ENCODE results near the gene HEATR9.

HEATR9 gene

GRCh38 chr17:35864853-35865252 is 3.8 kb downstream of the HEATR9 start:
- no peak for ATAC-seq
- TF ChIP-seq GLIS3 (CRISPR knock-in tag; IDR thresholded peaks at IDR 0.05) (no peak), TSHZ2 (CRISPR knock-in tag; IDR thresholded peaks at IDR 0.05) (no peak), CREB5 (CRISPR knock-in tag; IDR thresholded peaks at IDR 0.05; ENCODE audit: low read depth) (no peak), ZFP3 (CRISPR knock-in tag; IDR thresholded peaks at IDR 0.05) (no peak), ZFP30 (CRISPR knock-in tag; IDR thresholded peaks at IDR 0.05) (no peak), ARNTL (CRISPR knock-in tag; IDR thresholded peaks at IDR 0.05; ENCODE audit: borderline replicate concordance, low read depth) (no peak), RARB (CRISPR knock-in tag; IDR thresholded peaks at IDR 0.05) (no peak), POU6F1 (CRISPR knock-in tag; IDR thresholded peaks at IDR 0.05; ENCODE audit: borderline replicate concordance, low read depth) (no peak), ZNF565 (CRISPR knock-in tag; conservative IDR thresholded peaks at IDR 0.05; ENCODE audit: low read depth) (no peak), BACH2 (CRISPR knock-in tag; IDR thresholded peaks at IDR 0.05; ENCODE audit: borderline replicate concordance) (no peak), ESRRG (CRISPR knock-in tag; IDR thresholded peaks at IDR 0.05) (no peak), ZNF70 (CRISPR knock-in tag; IDR thresholded peaks at IDR 0.05) (no peak), CSRNP3 (CRISPR knock-in tag; IDR thresholded peaks at IDR 0.05) (no peak)

- no peak for ATAC-seq
- no peak for TF ChIP-seq SNAI2 (CRISPR knock-in tag; IDR thresholded peaks at IDR 0.05)
- no peak for TF ChIP-seq POU6F1 (CRISPR knock-in tag; IDR thresholded peaks at IDR 0.05; ENCODE audit: borderline replicate concordance, low read depth)
- no peak for TF ChIP-seq ZFP30 (CRISPR knock-in tag; IDR thresholded peaks at IDR 0.05)
- TF ChIP-seq GLIS3 (CRISPR knock-in tag; IDR thresholded peaks at IDR 0.05): no peak
- TF ChIP-seq ZFP3 (CRISPR knock-in tag; IDR thresholded peaks at IDR 0.05): no peak
- no peak for TF ChIP-seq CSRNP3 (CRISPR knock-in tag; IDR thresholded peaks at IDR 0.05)
These were observed 12.1 kb downstream of the HEATR9 start for GRCh38 chr17:35856603-35857002.

- no peak for ATAC-seq
- TF ChIP-seq CREB5 (CRISPR knock-in tag; IDR thresholded peaks at IDR 0.05; ENCODE audit: low read depth) (no peak), PATZ1 (CRISPR knock-in tag; IDR thresholded peaks at IDR 0.05; ENCODE audit: borderline replicate concordance) (no peak), ZFP30 (CRISPR knock-in tag; IDR thresholded peaks at IDR 0.05) (no peak), CSRNP3 (CRISPR knock-in tag; IDR thresholded peaks at IDR 0.05) (no peak), ESRRG (CRISPR knock-in tag; IDR thresholded peaks at IDR 0.05) (no peak), GLIS3 (CRISPR knock-in tag; IDR thresholded peaks at IDR 0.05) (no peak), TCF4 (CRISPR knock-in tag; IDR thresholded peaks at IDR 0.05; ENCODE audit: borderline replicate concordance) (no peak)
These were observed 12.7 kb downstream of the HEATR9 start for GRCh38 chr17:35855965-35856364.
